Tibial nerve (tissue), 3 donors: ENCODE results near the gene IL1R1.

Source experiments
- CTCF ChIP-seq, 5 experiments: fragments of 200-600 bp in 3 of 5; fragments of 450-650 bp in 2 of 5; sonication (generic) in 3 of 5; IDR thresholded peaks; one replicate each; pipeline ENCODE4 v1.5.1; 2016 to 2019; ENCODE audit warnings: antibody characterized with exemption in 5 of 5, mild to moderate bottlenecking in 3 of 5, moderate library complexity in 2 of 5
- POLR2A ChIP-seq, 2 donors: fragments of 450-650 bp; IDR thresholded peaks; one replicate each; pipeline ENCODE4 v1.6.1; 2017; ENCODE audit warnings: antibody characterized with exemption in 2 of 2, mild to moderate bottlenecking in 2 of 2, moderate library complexity in 2 of 2

- TF ChIP-seq CTCF (IDR thresholded peaks at IDR 0.05) (no peak), POLR2A (IDR thresholded peaks at IDR 0.05) (no peak)
Observed at GRCh38 chr2:102224824-102225739, 82.5 kb downstream of the IL1R1 start.
